ENCODE results near the gene PDZD2. TPM values are rescaled to one million over a fixed set of nuclear protein-coding genes. Genes with fewer than 3 reads are reported as not detected.

Gene PDZD2
- polyA plus RNA-seq, 1 donor from 2014 or later: 3.1 TPM

- Histone ChIP-seq H3K9ac (ENCODE audit: low read length) (no peak overlapping the region), H3K9me3 (ENCODE audit: low read length) (no peaks in the 10 kb centered on the region), H3F3A (ENCODE audit: insufficient read depth, low read length, poor library complexity, severe bottlenecking) (no peaks in the 10 kb centered on the region), H3K4me2 (ENCODE audit: low read length) (no peak overlapping the region), H3K27ac (ENCODE audit: low read length) (no peak overlapping the region), H3K36me3 (ENCODE audit: insufficient read depth, low read length) (no peaks in the 10 kb centered on the region), H2AFZ (ENCODE audit: low read depth, low read length) (no peak overlapping the region), H3K27me3 (ENCODE audit: insufficient read depth, low read depth, low read length) (no peaks in the 10 kb centered on the region), H4K20me1 (ENCODE audit: insufficient read depth) (no peaks in the 10 kb centered on the region), H3K4me3 (ENCODE audit: low read length) (no peak overlapping the region), H3K9me2 (ENCODE audit: insufficient read depth, low read length) (no peaks in the 10 kb centered on the region), H3K79me2 (replicated peaks; ENCODE audit: insufficient read depth, low read length) (no peaks in the 10 kb centered on the region)
- TF ChIP-seq POLR2AphosphoS5 (IDR thresholded peaks at IDR 0.05) (no peak), SMC3 (conservative IDR thresholded peaks at IDR 0.05; ENCODE audit: poor library complexity) (no peak), CTCF (IDR thresholded peaks at IDR 0.05; ENCODE audit: poor library complexity, severe bottlenecking) (no peak), EP300 (conservative IDR thresholded peaks at IDR 0.05; ENCODE audit: poor library complexity, severe bottlenecking) (no peak), EZH2 (IDR thresholded peaks at IDR 0.05; ENCODE audit: borderline replicate concordance, insufficient read depth, low read length, poor library complexity, severe bottlenecking) (no peak), MXI1 (conservative IDR thresholded peaks at IDR 0.05; ENCODE audit: poor library complexity, severe bottlenecking) (no peak), RAD21 (conservative IDR thresholded peaks at IDR 0.05) (no peak), REST (IDR thresholded peaks at IDR 0.05; ENCODE audit: borderline replicate concordance) (no peak)
Measured at GRCh38 chr5:31884896-31885295, 246.0 kb downstream of the PDZD2 start.

GRCh38 chr5:31886206-31886605 is 247.3 kb downstream of the PDZD2 start:
- Histone ChIP-seq H2AFZ (ENCODE audit: low read depth, low read length) (no peak overlapping the region), H3F3A (ENCODE audit: insufficient read depth, low read length, poor library complexity, severe bottlenecking) (no peaks in the 10 kb centered on the region), H3K9me3 (ENCODE audit: low read length) (no peaks in the 10 kb centered on the region), H3K9me2 (ENCODE audit: insufficient read depth, low read length) (no peaks in the 10 kb centered on the region), H3K27me3 (ENCODE audit: insufficient read depth, low read depth, low read length) (no peaks in the 10 kb centered on the region), H3K9ac (ENCODE audit: low read length) (no peak overlapping the region), H3K27ac (ENCODE audit: low read length) (no peak overlapping the region), H3K79me2 (replicated peaks; ENCODE audit: insufficient read depth, low read length) (no peaks in the 10 kb centered on the region), H3K36me3 (ENCODE audit: insufficient read depth, low read length) (no peaks in the 10 kb centered on the region), H4K20me1 (ENCODE audit: insufficient read depth) (no peaks in the 10 kb centered on the region), H3K4me2 (ENCODE audit: low read length) (no peak overlapping the region), H3K4me3 (ENCODE audit: low read length) (no peak overlapping the region)
- no peak for TF ChIP-seq SMC3 (conservative IDR thresholded peaks at IDR 0.05; ENCODE audit: poor library complexity)
- TF ChIP-seq CTCF (IDR thresholded peaks at IDR 0.05; ENCODE audit: poor library complexity, severe bottlenecking): no peak
- TF ChIP-seq EZH2 (IDR thresholded peaks at IDR 0.05; ENCODE audit: borderline replicate concordance, insufficient read depth, low read length, poor library complexity, severe bottlenecking): no peak
- TF ChIP-seq POLR2AphosphoS5 (IDR thresholded peaks at IDR 0.05): no peak
- TF ChIP-seq MXI1 (conservative IDR thresholded peaks at IDR 0.05; ENCODE audit: poor library complexity, severe bottlenecking): no peak
- TF ChIP-seq EP300 (conservative IDR thresholded peaks at IDR 0.05; ENCODE audit: poor library complexity, severe bottlenecking): no peak
- no peak for TF ChIP-seq REST (IDR thresholded peaks at IDR 0.05; ENCODE audit: borderline replicate concordance)
- no peak for TF ChIP-seq TAF1 (IDR thresholded peaks at IDR 0.05; ENCODE audit: low read depth)
- no peak for TF ChIP-seq RAD21 (conservative IDR thresholded peaks at IDR 0.05)
